Immature natural killer cell (primary cell): ENCODE results near the gene AOPEP. TPM values are rescaled to one million over a fixed set of nuclear protein-coding genes. Genes with fewer than 3 reads are reported as not detected.
"Not testable (repeated sequence)": the region's sequence is repeated elsewhere in the genome, so short reads cannot be mapped to it uniquely, and the experiment has no call there.

Experiments
- DNase-seq, 3 donors: peaks; one replicate each; pipeline ENCODE4 v3.0.0; 2022; ENCODE audit warnings: mixed read lengths in 1 of 3
- H3K27ac Mint-ChIP-seq, 6 donors: one replicate each; pipeline ENCODE4 v1.8.0; 2020; ENCODE audit warnings: mixed read lengths in 6 of 6, mild to moderate bottlenecking in 5 of 6, inconsistent platforms in 4 of 6, moderate library complexity in 3 of 6
- H3K27me3 Mint-ChIP-seq, 3 donors: one replicate each; pipeline ENCODE4 v1.8.0; 2020 to 2021; ENCODE audit warnings: low read depth in 3 of 3, mild to moderate bottlenecking in 3 of 3, mixed read lengths in 3 of 3, moderate library complexity in 3 of 3, inconsistent platforms in 1 of 3
- H3K36me3 Mint-ChIP-seq, 3 donors: one replicate each; pipeline ENCODE4 v1.8.0; 2020; ENCODE audit warnings: mixed read lengths in 3 of 3, inconsistent platforms in 2 of 3, mild to moderate bottlenecking in 2 of 3
- H3K4me1 Mint-ChIP-seq, 2 donors: one replicate each; pipeline ENCODE4 v1.8.0; 2020; ENCODE audit warnings: inconsistent platforms in 2 of 2, mild to moderate bottlenecking in 2 of 2, mixed read lengths in 2 of 2, moderate library complexity in 1 of 2
- H3K4me3 Mint-ChIP-seq, 5 donors: one replicate each; pipeline ENCODE4 v1.8.0; 2020; ENCODE audit warnings: mild to moderate bottlenecking in 5 of 5, mixed read lengths in 5 of 5, inconsistent platforms in 3 of 5, moderate library complexity in 3 of 5
- H3K9me3 Mint-ChIP-seq, 6 donors: one replicate each; pipeline ENCODE4 v1.8.0; 2020; ENCODE audit warnings: mild to moderate bottlenecking in 6 of 6, mixed read lengths in 6 of 6, inconsistent platforms in 4 of 6, moderate library complexity in 3 of 6
- polyA plus RNA-seq, 3 donors: library from polyadenylated mRNA; unstranded; fragments of 300-500 nt; fragmentation: Illumina TruSeq; gene quantifications; one replicate each; pipeline ENCODE4 v1.2.3, GENCODE V29; 2021

AOPEP gene
- polyA plus RNA-seq, 3 donors from 2014 or later, result 4.1 to 6.5 (median 5.2) TPM

GRCh38 chr9:95017661-95018060, 291.2 kb downstream of the AOPEP start:
- H3K27ac Mint-ChIP-seq, result peak overlapping the region in 1 of 6 donors; percentile 14
- no peak for DNase-seq
- H3K36me3 Mint-ChIP-seq, result peaks cover 18 to 34% (median 22%) of the 10 kb centered on the region in 3 donors
- H3K27me3 Mint-ChIP-seq, result no peaks in the 10 kb centered on the region
- no peak overlapping the region for H3K4me3 Mint-ChIP-seq
- H3K9me3 Mint-ChIP-seq, result no peaks in the 10 kb centered on the region
- peaks cover 6 to 13% of the 10 kb centered on the region in 2 donors for H3K4me1 Mint-ChIP-seq

- Mint-ChIP-seq H3K27ac (no peak overlapping the region), H3K9me3 (no peaks in the 10 kb centered on the region), H3K4me1 (peaks cover 6 to 13% of the 10 kb centered on the region in 2 donors), H3K27me3 (no peaks in the 10 kb centered on the region), H3K4me3 (no peak overlapping the region), H3K36me3 (peaks cover 18 to 32% (median 22%) of the 10 kb centered on the region in 3 donors)
- peak in 2 of 3 donors; percentile 6 to 17 for DNase-seq
Observed at GRCh38 chr9:95018099-95018936, 291.8 kb downstream of the AOPEP start.

GRCh38 chr9:95020644-95021043, 294.1 kb downstream of the AOPEP start:
- H3K27me3 Mint-ChIP-seq, DNase-seq, H3K9me3 Mint-ChIP-seq, H3K27ac Mint-ChIP-seq, H3K4me3 Mint-ChIP-seq: not testable (repeated sequence)
- H3K36me3 Mint-ChIP-seq, result peaks cover 18 to 24% (median 22%) of the 10 kb centered on the region in 3 donors
- H3K4me1 Mint-ChIP-seq, result peaks cover 6 to 13% of the 10 kb centered on the region in 2 donors

- Mint-ChIP-seq H3K4me3 (no peak overlapping the region), H3K27ac (no peak overlapping the region), H3K4me1 (peaks cover 6 to 13% of the 10 kb centered on the region in 2 donors), H3K9me3 (no peaks in the 10 kb centered on the region), H3K36me3 (peaks cover 18 to 26% (median 21%) of the 10 kb centered on the region in 3 donors), H3K27me3 (no peaks in the 10 kb centered on the region)
- DNase-seq, result no peak
Observed at GRCh38 chr9:95021166-95021886, 294.8 kb downstream of the AOPEP start.

GRCh38 chr9:95022657-95023056, 296.2 kb downstream of the AOPEP start:
- Mint-ChIP-seq H3K27me3 (no peaks in the 10 kb centered on the region), H3K36me3 (peaks cover 16 to 27% (median 18%) of the 10 kb centered on the region in 3 donors), H3K9me3 (no peaks in the 10 kb centered on the region), H3K27ac (no peak overlapping the region), H3K4me3 (no peak overlapping the region), H3K4me1 (peaks cover 6 to 13% of the 10 kb centered on the region in 2 donors)
- no peak for DNase-seq

GRCh38 chr9:95023217-95024003, 296.9 kb downstream of the AOPEP start:
- peaks cover 13 to 24% (median 18%) of the 10 kb centered on the region in 3 donors for H3K36me3 Mint-ChIP-seq
- H3K9me3 Mint-ChIP-seq, result no peaks in the 10 kb centered on the region
- peaks cover 6 to 10% of the 10 kb centered on the region in 2 donors for H3K4me1 Mint-ChIP-seq
- DNase-seq, result no peak
- H3K27ac Mint-ChIP-seq, result no peak overlapping the region
- no peaks in the 10 kb centered on the region for H3K27me3 Mint-ChIP-seq
- H3K4me3 Mint-ChIP-seq, result no peak overlapping the region

- Mint-ChIP-seq H3K9me3 (no peaks in the 10 kb centered on the region), H3K36me3 (peaks cover 13 to 24% (median 16%) of the 10 kb centered on the region in 3 donors), H3K27me3 (no peaks in the 10 kb centered on the region), H3K4me1 (peaks cover under 1 to 2% of the 10 kb centered on the region in 2 donors), H3K4me3 (no peak overlapping the region), H3K27ac (no peak overlapping the region)
- no peak for DNase-seq
Observed at GRCh38 chr9:95024097-95024671, 297.7 kb downstream of the AOPEP start.

- peaks cover 5 to 16% (median 9%) of the 10 kb centered on the region in 3 donors for H3K36me3 Mint-ChIP-seq
- H3K27me3 Mint-ChIP-seq, result no peaks in the 10 kb centered on the region
- H3K27ac Mint-ChIP-seq, result no peak overlapping the region
- no peak for DNase-seq
- H3K9me3 Mint-ChIP-seq, result no peaks in the 10 kb centered on the region
- H3K4me1 Mint-ChIP-seq, result no peaks in the 10 kb centered on the region
- H3K4me3 Mint-ChIP-seq, result no peak overlapping the region
Observed at GRCh38 chr9:95025213-95026147, 299.0 kb downstream of the AOPEP start.

- no peak for DNase-seq
- H3K4me3 Mint-ChIP-seq, result no peak overlapping the region
- H3K36me3 Mint-ChIP-seq, result peaks cover 5 to 13% (median 9%) of the 10 kb centered on the region in 3 donors
- no peaks in the 10 kb centered on the region for H3K9me3 Mint-ChIP-seq
- H3K27ac Mint-ChIP-seq, result no peak overlapping the region
- no peaks in the 10 kb centered on the region for H3K4me1 Mint-ChIP-seq
- no peaks in the 10 kb centered on the region for H3K27me3 Mint-ChIP-seq
Observed at GRCh38 chr9:95026148-95026524, 299.6 kb downstream of the AOPEP start.

- Mint-ChIP-seq H3K9me3 (no peaks in the 10 kb centered on the region), H3K4me3 (no peak overlapping the region), H3K36me3 (peaks cover 0 to 7% (median 6%) of the 10 kb centered on the region in 3 donors), H3K27me3 (no peaks in the 10 kb centered on the region), H3K4me1 (peaks cover 0 to 3% of the 10 kb centered on the region in 2 donors), H3K27ac (no peak overlapping the region)
- DNase-seq, result no peak
Observed at GRCh38 chr9:95027914-95028852, 301.7 kb downstream of the AOPEP start.

GRCh38 chr9:95028853-95029219, 302.3 kb downstream of the AOPEP start:
- H3K27ac Mint-ChIP-seq, result no peak overlapping the region
- H3K9me3 Mint-ChIP-seq, result no peaks in the 10 kb centered on the region
- no peaks in the 10 kb centered on the region for H3K27me3 Mint-ChIP-seq
- H3K36me3 Mint-ChIP-seq, result peaks cover 0 to 7% (median 6%) of the 10 kb centered on the region in 3 donors
- H3K4me1 Mint-ChIP-seq, result peaks cover 0 to 3% of the 10 kb centered on the region in 2 donors
- H3K4me3 Mint-ChIP-seq, result no peak overlapping the region
- no peak for DNase-seq

- peaks cover 0 to 7% (median 6%) of the 10 kb centered on the region in 3 donors for H3K36me3 Mint-ChIP-seq
- no peak overlapping the region for H3K4me3 Mint-ChIP-seq
- no peak for DNase-seq
- peaks cover 0 to 3% of the 10 kb centered on the region in 2 donors for H3K4me1 Mint-ChIP-seq
- no peaks in the 10 kb centered on the region for H3K27me3 Mint-ChIP-seq
- no peaks in the 10 kb centered on the region for H3K9me3 Mint-ChIP-seq
- H3K27ac Mint-ChIP-seq, result no peak overlapping the region
Observed at GRCh38 chr9:95029288-95029687, 302.8 kb downstream of the AOPEP start.
